GM19043 (cell line): ENCODE measurements around the gene DDR2.
"Not testable (repeated sequence)": the region's sequence is repeated elsewhere in the genome, so short reads cannot be mapped to it uniquely, and the experiment has no call there.

Experiments used
- ATAC-seq: cut with Tn5 transposase; IDR thresholded peaks from one replicate; pipeline ENCODE4 v1.9.1; 2021; ENCODE audit warnings: low read depth; ENCODE audit not compliant: unreplicated experiment

The DDR2 gene

DNA sequence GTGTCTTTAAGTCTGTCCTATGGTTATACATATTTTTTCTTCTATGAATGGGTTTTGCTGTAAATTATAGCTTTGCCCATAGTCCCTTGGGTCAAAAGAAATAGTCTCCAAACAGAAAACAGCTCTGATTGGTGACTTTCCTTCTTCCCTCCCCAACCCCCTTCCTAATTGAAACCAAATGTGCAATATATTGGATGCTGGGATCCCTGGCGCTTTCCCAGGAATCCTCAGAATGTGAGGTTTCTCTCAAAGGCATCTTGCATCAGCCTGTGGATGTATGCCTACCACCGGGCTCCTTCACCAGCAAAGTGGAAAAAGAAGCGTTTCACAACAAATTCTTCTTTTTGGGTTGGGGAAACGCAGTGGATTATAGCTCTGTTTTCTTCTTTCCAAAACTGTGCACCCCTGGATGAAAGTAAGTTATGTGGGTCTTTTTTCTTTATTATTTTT lies at the start of gene DDR2:
Gene DDR2 (plus strand): TSS at position 248 of the 450 bp plus-strand sequence. CDS start 86,600 bp downstream, outside the sequence.
- no peak for ATAC-seq

DNA sequence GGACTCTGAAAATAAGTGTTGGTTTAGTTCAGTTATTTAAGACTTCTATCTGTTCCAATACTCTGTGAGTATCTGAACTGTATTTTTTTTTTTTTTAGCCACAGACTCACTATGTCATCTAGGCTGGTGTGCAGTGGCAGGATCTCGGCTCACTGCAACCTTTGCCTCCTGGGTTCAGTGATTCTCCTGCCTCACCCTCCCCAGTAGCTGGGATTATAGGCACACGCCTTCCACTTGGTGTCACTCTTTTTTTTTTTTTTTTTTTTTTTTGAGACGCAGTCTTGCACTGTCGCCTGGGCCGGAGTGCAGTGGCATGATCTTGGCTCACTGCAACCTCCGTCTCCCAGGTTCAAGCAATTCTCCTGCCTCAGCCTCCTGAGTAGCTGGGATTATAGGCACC lies 49.4 kb upstream of the DDR2 start:
- ATAC-seq: not testable (repeated sequence)

DNA sequence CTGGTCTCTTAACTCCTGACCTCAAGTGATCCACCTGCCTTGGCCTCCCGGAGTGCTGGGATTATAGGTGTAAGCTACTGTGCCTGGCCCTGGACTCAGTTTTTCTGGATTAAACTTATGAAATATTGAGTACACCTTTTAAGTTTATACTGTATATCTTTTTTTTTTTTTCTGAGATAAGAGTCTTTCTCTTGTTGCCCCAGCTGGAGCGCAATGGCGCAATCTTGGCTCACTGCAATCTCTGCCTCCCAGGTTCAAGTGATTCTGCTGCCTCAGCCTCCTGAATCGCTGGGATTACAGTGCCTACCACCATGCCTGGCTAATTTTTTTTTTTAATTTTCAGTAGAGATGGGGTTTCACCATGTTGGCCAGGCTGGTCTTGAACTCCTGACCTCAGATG lies 47.2 kb upstream of the DDR2 start:
- not testable (repeated sequence) for ATAC-seq

DNA sequence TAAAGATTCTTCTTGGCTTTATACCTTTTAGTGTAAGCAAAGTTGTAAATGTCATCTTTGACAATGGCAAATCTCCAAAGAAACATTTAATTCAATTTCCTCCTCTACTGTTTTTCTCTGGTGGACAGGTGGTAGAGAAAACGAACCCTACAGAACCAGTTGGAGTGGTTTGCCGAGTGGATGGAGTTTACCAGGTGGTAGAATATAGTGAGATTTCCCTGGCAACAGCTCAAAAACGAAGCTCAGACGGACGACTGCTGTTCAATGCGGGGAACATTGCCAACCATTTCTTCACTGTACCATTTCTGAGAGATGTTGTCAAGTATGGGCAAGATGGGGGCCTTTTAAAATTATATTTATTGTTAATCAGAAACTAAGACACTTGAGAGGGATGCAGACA lies 44.9 kb upstream of the DDR2 start:
- ATAC-seq: no peak

DNA sequence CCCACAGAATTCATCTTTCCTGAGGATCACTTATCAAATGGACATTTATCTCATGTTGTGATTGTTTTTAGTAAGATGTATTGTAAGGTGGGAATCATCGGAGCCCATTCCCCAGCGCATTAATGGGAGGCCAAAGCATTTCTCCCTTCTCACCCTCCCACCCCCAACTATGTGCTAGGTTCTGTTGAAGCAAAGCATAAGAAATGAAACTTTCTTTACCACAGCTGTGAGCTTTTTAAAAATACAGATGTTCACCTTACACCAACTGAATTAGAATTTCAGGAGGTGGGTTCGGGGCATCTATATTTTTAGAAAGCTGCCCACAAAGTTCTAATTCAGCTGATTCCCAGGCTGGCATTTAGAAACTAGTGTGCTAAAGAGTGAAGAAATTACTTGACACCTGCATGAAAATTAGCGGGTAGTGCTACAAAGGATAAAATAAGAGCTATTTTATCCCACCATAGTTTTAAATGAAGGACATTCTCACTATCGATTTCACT lies 44.5 kb upstream of the DDR2 start:
- no peak for ATAC-seq

DNA sequence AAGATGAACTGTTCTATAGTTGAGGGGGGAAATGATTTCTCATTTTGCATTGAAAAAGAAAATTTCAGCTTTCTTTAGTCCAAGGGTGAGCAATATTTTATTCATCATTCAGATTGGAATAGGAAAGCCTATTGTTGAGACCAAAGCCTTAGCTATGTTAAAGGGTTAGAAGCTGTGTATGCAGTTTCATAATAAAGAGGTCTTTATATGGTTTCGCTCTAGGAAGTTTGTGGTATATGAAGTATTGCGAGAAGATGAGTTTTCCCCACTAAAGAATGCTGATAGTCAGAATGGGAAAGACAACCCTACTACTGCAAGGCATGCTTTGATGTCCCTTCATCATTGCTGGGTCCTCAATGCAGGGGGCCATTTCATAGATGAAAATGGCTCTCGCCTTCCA lies 42.2 kb upstream of the DDR2 start:
- no peak for ATAC-seq

DNA sequence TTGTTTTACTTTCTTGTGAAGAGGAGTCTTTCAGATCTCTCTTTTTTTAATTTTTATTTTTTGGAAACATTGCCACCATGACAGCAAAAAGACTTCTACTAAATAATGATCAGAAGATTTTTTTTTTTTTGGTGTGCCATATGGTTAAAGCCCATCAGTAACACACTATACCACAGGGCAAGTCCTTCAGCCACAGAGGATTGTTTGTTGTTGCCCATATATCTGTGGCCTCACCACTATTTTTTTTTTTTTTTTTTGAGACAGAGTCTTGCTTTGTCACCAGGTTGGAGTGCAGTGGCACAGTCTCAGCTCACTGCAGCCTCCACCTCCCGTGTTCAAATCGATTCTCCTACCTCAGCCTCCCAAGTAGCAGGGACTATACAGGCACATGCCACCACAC lies 41.6 kb upstream of the DDR2 start:
- no peak for ATAC-seq

DNA sequence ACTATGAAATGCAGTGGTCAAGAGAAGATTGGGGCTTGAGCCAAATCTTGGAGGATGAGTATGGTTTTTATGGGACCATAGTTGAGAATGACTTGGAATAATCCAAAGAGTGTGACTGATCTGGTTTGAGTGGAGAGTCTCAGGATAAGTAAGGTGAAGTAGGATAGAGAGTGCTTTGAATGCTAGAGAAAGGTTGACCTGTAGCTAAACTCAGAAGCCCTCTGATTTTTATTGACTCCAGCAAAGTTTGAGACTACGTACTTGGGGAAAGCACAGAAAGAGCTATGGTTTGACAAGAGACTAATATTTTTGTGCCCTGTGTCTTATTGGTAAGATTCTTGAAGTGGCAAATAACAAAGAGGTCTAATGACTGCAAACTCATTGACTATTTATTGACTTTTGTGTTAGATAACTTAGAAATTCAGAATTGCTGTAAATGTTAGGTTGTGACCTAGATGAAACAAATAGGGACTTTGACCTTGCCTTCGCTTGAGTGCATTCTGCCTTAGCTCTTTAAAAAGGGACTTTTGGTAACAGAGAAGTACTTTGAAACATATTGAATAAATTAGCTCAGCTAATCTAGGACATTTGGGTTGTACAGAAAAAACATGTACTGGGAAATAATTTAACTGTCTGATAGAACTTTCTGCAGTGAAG lies 35.6 kb upstream of the DDR2 start:
- no peak for ATAC-seq

DNA sequence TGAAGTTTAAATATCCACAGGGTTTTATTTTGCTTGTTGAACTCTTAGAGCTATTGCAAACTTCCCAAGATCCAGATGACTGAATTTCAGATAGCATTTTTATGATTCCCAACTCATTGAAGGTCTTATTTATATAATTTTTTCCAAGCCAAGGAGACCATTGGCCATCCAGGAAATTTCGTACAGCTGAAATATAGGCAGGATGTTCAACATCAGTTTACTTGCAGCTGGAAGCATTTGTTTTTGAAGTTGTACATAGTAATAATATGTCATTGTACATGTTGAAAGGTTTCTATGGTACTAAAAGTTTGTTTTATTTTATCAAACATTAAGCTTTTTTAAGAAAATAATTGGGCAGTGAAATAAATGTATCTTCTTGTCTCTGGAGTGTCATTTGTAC lies 32.8 kb upstream of the DDR2 start:
- ATAC-seq: no peak

DNA sequence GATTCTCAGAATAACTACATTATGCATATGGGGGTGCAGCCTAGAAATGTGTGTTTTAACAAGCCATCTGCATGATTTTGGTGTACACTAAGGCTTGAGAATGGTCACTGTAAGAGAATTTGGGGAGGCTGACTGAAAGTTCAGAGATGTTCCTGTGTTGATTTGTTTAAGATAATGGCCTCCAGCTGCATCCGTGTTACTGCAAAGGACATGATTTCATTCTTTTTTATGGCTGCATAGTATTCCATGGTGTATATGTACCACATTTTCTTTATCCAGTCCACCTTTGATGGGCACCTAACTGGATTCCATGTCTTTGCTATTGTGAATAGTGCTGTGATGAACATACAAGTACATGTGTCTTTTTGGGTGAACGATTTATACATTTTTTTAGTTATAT lies 29.1 kb upstream of the DDR2 start:
- ATAC-seq: not testable (repeated sequence)

DNA sequence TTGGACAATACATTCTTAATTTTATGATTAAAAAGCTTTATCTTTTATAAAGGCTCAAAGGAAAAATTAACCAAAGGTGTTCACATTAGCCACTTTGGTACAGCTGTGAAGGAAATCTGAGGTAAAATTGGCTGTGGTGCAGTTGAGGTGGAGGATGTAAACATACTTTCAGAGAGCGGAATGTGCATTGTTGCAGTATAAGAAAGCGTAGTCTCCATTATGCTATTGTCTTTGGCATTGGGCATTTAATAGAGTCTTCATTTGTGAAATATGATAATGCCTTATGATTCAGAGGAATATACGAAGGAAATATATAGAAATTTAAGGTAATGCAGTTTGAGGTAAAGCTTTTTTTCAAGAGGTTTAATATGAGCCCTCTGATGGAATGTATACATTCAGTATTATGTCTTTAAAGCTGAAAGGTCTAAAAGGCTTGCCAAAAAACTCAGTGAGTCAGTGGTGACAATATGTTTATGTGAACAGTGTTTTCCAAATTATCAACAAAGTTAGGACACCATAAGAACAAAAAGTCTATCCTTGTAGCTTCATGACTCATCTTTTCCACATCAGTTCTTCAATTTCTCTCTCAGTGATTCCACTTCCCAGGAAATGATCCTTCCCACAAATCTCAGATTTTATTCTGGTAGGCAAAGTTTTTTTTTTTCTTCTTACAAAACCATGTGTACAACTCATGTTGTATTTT lies 26.9 kb upstream of the DDR2 start:
- ATAC-seq: no peak

DNA sequence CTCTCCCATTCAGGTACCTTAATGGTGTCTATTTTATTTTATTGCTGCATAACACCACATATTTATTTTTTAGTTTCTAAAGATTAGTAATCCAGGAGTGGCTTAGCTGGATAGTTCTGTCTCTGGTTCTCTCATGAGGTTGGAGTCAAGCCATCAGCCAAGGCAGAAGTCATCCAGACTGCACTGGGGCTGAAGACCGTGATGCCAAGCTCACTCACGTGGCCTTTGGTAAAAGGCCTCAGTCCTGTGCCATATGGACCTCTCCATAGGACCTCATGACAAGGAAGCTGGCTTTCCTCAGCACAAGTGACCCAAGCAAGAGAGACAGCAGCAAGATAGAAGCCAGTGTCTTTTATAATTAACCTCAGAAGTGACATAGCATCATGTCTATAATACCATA lies 23.0 kb upstream of the DDR2 start:
- no peak for ATAC-seq

DNA sequence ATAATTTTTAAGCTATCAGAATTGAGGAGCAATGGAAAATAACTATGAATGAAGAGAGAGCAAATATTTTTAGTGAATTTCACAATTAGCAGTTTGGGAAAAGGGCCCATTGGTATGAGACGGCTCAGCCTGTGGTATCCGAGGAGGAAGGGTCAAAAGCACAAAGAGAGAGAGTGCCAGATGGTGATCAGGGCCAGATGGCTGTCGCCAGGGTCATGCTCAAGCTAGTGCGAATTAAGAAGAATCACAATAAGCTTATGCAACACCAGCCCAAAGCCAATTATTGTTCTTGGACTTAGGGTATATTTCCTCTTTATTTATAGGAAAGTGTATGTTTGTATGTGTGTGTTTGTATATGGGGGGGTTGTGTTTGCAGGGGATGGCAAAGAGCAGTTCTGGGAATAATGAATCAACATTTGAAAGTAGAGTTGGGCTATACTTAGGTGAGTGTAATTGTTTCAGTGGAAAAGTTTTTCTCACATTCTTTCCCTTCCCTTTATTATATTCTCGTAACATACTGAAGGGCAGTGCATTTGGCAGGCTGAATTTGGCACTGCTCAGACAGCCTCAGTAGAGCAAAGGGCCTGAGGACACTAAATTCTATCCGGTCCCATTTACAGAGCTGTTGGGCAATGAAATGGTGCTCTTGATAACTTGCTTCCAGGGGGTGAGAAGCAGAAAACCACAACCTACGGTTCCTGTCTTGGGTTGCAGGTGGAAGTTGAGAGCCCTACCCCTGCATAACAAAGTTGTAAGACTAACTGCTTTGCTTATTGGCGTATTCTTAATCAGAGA lies 19.5 kb upstream of the DDR2 start:
- ATAC-seq: no peak

DNA sequence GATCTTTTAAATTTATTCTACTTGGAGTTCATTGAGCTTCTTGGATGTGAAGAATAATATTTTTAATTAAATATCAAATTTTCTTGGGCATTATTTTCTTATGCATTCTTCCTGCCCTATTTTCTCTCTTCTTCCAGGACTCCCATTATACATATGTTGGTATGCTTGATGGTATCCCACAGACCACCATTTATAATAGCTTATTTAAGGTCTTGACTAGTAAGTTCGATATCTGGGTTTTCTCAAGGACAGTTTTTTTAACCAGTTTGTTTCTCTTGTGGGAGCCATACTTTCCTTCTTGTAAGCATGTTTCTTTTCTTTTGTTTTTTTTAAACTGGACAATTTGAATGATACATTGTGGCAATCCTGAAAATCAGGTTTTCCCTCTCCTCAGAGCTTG lies 15.4 kb upstream of the DDR2 start:
- no peak for ATAC-seq

DNA sequence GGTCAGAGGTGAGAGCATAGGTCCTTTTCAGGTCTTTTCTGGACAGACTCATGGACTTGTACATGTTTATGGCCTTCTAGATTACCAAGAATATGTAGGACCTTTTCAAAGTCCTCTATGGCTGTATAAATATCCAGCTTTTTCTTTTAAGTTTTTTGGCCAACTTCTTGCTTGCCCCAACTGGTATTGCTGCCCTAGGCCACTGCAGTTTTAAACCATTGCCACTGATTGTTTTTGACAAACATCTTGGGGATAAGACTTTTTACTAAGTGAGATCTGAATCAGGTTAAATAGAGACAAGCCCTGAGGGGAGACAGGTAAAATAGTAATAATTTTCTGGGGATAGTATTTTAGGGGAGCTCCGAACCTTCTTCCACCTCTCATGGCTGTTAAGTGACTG lies 14.8 kb upstream of the DDR2 start:
- no peak for ATAC-seq

DNA sequence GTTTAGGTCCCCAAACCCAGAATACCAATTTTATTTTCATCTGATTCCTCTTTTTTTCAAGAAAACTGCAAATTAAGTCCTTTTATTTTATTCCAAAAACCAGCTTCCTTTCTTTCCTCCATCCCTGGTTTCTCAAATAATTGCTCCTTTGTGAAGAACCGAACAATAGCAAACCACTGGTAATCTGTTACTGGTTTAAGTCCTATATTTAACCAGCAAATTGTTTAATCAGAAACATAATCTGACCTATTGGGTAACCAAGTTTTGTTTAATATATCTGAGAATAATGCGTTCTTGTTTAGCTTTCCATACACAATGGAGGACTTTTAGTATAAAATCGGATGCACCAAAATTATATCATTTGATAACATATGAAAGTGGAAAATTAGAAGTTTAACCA lies 13.2 kb upstream of the DDR2 start:
- no peak for ATAC-seq

DNA sequence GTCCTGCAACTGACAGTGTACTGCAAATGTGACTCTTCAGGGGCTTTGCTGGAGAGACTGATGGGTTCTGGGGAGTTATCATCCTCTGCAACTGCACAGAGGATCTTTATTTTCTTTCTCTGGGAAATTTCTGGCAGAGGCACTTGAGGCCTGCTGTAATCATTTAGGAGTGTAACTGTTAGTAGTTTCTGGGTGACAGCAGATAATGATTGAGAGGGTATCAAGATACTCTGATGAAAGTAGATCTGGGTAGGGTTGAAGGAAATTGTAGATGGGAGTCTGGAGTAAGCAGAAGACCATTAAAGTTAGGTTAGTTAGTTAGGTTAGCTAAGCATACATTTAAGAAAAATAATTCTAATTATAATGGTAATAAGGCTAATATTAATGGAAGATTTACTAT lies 11.0 kb upstream of the DDR2 start:
- ATAC-seq: no peak

DNA sequence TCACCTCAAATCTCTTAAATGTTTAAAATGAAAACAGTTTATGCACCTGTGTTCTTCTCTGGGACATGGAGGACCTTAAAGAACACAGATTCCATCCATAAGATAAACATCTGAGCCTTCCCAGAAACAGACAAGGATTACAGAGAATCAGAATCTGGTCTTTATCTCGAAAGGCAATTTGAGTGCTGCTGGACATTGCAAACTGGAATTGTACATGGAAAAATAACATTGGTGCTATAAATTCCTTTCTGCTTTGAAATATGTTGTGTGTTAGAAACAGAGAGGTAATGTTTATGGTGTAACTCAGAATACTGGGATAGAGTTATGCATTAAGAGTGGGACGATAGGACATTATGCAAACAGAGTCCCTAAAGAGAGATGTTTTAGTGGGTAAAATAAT lies 6.6 kb upstream of the DDR2 start:
- no peak for ATAC-seq

DNA sequence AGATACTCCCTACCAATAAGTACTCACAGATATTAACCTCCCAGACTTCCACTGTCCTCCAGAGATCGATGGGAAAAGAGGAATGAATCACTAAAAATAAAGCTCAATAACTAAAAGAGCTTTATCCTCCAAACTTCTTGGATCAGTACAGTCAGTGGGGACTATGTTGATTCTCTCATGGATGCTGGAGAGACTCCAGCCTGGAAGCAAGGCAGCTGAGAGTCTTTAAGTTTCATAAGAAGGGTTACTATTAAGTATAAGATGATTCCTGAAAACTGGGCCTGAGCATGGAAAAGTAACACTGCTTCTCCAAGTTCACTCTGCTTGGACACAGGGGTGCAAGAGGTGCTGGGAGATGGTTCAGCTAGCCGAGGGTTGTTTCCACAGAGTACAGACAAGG lies 6.2 kb upstream of the DDR2 start:
- ATAC-seq: no peak

DNA sequence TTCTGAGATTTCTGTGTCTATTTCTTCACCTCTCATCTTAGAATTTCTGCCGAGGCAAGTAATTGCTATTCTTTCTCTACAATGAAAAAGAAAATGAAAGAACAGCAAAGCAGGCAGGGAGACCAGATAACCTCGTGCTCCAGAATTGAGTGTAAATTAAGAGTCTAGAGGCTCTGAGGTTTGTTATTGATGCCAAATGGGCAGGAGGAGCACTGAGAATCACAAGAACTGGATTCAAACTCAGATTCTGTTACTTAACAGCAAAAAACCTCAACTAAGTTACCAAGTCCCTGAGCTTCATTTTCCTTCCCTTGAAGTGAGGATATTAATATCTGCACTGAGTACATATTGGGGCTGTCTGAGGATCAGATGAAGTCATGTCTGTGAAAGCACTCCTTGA lies 5.5 kb upstream of the DDR2 start:
- ATAC-seq: no peak

DNA sequence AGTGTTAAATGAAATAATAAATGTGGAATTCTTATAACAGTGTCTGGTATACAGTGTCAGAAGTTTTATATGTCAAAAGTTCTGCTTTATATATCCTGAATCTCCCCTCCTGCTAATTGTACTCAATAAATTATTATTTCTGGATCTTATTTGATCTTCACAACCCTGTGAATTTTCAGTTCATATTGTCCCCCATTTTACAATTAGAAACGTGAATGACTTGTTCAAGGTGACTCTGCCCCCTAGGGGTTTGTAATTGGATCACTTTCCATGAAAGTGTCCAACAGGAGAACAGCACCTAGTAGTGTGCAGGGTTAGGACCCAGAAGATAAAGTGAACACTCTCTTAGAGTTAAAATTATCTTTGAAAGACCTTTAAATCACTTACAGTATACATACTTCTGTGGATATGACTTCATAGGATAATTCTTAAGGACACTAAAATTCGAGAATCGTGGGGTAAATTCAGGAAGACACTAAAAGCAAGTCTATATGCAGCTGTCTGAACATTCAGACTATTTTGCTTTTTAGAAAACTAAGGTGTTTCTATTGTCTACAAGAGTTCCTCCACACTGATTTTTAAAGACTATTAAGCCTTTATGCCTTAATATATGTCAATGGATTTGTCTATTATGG lies 4.5 kb upstream of the DDR2 start:
- no peak for ATAC-seq
